Measurements from ENCODE around the gene CGRRF1.

Gene CGRRF1

GRCh38 chr14:54489318-54489683, 20.4 kb upstream of the CGRRF1 start:
- Histone ChIP-seq H3K27ac (ENCODE audit: insufficient read depth, low read length, poor library complexity, severe bottlenecking) (peak overlapping the region; percentile 81), H3K4me3 (ENCODE audit: insufficient read depth, low read depth, low read length, poor library complexity, severe bottlenecking) (peak overlapping the region; percentile 89), H3K27me3 (replicated peaks; ENCODE audit: control insufficient read depth, insufficient read depth, low read length, poor library complexity, severe bottlenecking) (no peaks in the 10 kb centered on the region), H3K36me3 (ENCODE audit: control insufficient read depth, insufficient read depth, low read length) (no peaks in the 10 kb centered on the region), H3K4me1 (ENCODE audit: control insufficient read depth, insufficient read depth, low read length, poor library complexity, severe bottlenecking) (peaks cover 11% of the 10 kb centered on the region), H3K9me3 (ENCODE audit: control insufficient read depth, low read length) (no peaks in the 10 kb centered on the region)
- no peak for DNase-seq

DNA sequence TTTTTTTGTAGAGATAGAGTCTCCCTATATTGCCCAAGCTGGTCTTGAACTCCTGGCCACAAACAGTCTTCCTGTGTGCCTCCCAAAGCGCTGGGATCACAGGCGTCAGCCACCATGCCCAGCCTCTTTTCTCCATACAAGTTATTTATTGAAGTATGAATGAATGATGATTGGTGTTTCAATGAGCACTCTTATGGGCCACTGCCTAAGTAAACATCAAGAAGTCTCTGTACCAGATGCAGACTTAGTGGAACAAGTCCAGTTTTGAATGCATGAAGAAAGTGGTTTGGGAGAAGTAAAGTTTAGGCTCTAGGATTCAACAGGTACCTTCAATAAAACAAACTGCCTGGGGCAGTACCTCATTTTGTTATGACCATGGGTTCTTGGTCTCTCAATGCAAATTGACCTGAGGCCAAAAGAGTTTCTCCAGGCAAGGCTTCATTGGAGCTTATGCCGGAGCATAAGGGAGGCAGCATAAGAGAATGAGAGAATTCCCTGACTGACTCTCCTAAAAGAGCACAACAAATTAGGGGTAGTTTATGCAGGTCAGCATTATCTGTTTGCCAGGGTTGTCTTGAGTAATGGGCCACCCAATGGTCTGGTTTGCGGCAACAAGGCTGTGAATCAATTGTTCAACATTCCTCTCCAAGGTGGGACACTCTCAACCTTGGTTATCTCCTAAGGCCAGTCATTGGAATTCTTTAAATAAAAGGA, 19.8 kb upstream of the CGRRF1 start:
- Histone ChIP-seq H3K36me3 (ENCODE audit: control insufficient read depth, insufficient read depth, low read length) (no peaks in the 10 kb centered on the region), H3K27ac (ENCODE audit: insufficient read depth, low read length, poor library complexity, severe bottlenecking) (peak overlapping the region; percentile 81), H3K4me3 (ENCODE audit: insufficient read depth, low read depth, low read length, poor library complexity, severe bottlenecking) (peak overlapping the region; percentile 89), H3K9me3 (ENCODE audit: control insufficient read depth, low read length) (no peaks in the 10 kb centered on the region), H3K27me3 (replicated peaks; ENCODE audit: control insufficient read depth, insufficient read depth, low read length, poor library complexity, severe bottlenecking) (no peaks in the 10 kb centered on the region), H3K4me1 (ENCODE audit: control insufficient read depth, insufficient read depth, low read length, poor library complexity, severe bottlenecking) (peaks cover 11% of the 10 kb centered on the region)
- no peak for DNase-seq

DNA sequence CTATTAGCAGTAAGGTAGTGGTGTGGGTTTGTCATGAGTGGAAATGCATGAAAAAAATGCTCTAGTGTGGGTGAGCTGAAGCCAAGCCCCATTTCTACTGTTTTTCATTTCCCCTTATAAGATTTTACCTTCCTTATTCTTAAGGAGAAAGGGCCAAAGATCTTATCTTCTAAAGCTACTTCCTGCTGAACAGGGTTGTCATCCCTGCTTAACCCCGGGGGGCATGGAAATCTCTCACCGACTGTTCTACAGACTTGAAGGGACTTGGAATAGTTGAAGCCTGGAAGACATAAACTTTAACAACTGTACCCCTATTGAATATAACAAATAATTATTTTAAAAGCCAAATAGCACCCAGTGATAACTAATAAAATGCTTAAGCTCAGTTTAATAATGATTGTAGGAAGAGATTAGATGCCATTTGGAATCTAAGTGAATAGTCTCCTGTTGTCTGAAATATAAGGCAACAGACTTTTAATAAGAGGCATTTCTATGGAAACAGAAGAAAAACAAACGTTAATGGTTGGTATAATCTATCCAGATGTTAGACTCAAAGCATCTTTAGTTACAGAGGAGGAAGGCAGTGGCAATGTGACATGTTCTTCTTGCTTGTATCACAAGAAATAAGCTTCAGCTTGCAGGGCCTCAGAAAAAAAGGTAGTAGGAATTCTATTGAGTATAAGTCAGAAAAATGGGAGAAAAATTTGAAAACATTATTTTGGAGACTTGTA, 19.1 kb upstream of the CGRRF1 start:
- Histone ChIP-seq H3K4me1 (ENCODE audit: control insufficient read depth, insufficient read depth, low read length, poor library complexity, severe bottlenecking) (peaks cover 11% of the 10 kb centered on the region), H3K27ac (ENCODE audit: insufficient read depth, low read length, poor library complexity, severe bottlenecking) (no peak overlapping the region), H3K4me3 (ENCODE audit: insufficient read depth, low read depth, low read length, poor library complexity, severe bottlenecking) (no peak overlapping the region), H3K36me3 (ENCODE audit: control insufficient read depth, insufficient read depth, low read length) (no peaks in the 10 kb centered on the region), H3K27me3 (replicated peaks; ENCODE audit: control insufficient read depth, insufficient read depth, low read length, poor library complexity, severe bottlenecking) (no peaks in the 10 kb centered on the region), H3K9me3 (ENCODE audit: control insufficient read depth, low read length) (no peaks in the 10 kb centered on the region)
- DNase-seq, result no peak

GRCh38 chr14:54493293-54493692, 16.4 kb upstream of the CGRRF1 start:
- Histone ChIP-seq H3K9me3 (ENCODE audit: control insufficient read depth, low read length) (no peaks in the 10 kb centered on the region), H3K27me3 (replicated peaks; ENCODE audit: control insufficient read depth, insufficient read depth, low read length, poor library complexity, severe bottlenecking) (no peaks in the 10 kb centered on the region), H3K4me1 (ENCODE audit: control insufficient read depth, insufficient read depth, low read length, poor library complexity, severe bottlenecking) (peaks cover 8% of the 10 kb centered on the region), H3K4me3 (ENCODE audit: insufficient read depth, low read depth, low read length, poor library complexity, severe bottlenecking) (no peak overlapping the region), H3K27ac (ENCODE audit: insufficient read depth, low read length, poor library complexity, severe bottlenecking) (no peak overlapping the region), H3K36me3 (ENCODE audit: control insufficient read depth, insufficient read depth, low read length) (no peaks in the 10 kb centered on the region)
- no peak for DNase-seq

DNA sequence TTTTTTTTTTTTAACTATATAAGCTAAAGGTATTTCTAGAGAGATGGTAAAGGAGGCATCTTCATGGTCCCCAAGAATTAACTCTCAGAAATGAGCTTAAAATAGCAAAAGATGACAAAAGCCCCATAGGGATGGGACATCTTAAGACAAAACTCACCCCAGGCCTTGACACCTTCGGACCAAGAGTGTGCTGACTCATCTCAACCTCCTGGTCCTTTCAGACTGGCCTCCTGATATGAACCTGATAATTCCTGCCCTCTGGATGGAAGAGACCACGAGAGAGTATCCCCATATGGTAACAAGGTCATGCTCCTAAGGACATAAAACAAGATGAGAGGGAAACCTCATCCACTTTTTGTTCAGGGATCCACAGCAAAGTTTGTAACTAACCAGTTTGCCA, 12.5 kb upstream of the CGRRF1 start:
- Histone ChIP-seq H3K27ac (ENCODE audit: insufficient read depth, low read length, poor library complexity, severe bottlenecking) (no peak overlapping the region), H3K9me3 (ENCODE audit: control insufficient read depth, low read length) (no peaks in the 10 kb centered on the region), H3K36me3 (ENCODE audit: control insufficient read depth, insufficient read depth, low read length) (no peaks in the 10 kb centered on the region), H3K4me3 (ENCODE audit: insufficient read depth, low read depth, low read length, poor library complexity, severe bottlenecking) (no peak overlapping the region), H3K4me1 (ENCODE audit: control insufficient read depth, insufficient read depth, low read length, poor library complexity, severe bottlenecking) (no peaks in the 10 kb centered on the region), H3K27me3 (replicated peaks; ENCODE audit: control insufficient read depth, insufficient read depth, low read length, poor library complexity, severe bottlenecking) (no peaks in the 10 kb centered on the region)
- DNase-seq, result no peak

GRCh38 chr14:54498095-54498531, 11.6 kb upstream of the CGRRF1 start:
- Histone ChIP-seq H3K27ac (ENCODE audit: insufficient read depth, low read length, poor library complexity, severe bottlenecking) (no peak overlapping the region), H3K4me1 (ENCODE audit: control insufficient read depth, insufficient read depth, low read length, poor library complexity, severe bottlenecking) (no peaks in the 10 kb centered on the region), H3K4me3 (ENCODE audit: insufficient read depth, low read depth, low read length, poor library complexity, severe bottlenecking) (no peak overlapping the region), H3K36me3 (ENCODE audit: control insufficient read depth, insufficient read depth, low read length) (no peaks in the 10 kb centered on the region), H3K9me3 (ENCODE audit: control insufficient read depth, low read length) (no peaks in the 10 kb centered on the region), H3K27me3 (replicated peaks; ENCODE audit: control insufficient read depth, insufficient read depth, low read length, poor library complexity, severe bottlenecking) (no peaks in the 10 kb centered on the region)
- DNase-seq, result no peak

DNA sequence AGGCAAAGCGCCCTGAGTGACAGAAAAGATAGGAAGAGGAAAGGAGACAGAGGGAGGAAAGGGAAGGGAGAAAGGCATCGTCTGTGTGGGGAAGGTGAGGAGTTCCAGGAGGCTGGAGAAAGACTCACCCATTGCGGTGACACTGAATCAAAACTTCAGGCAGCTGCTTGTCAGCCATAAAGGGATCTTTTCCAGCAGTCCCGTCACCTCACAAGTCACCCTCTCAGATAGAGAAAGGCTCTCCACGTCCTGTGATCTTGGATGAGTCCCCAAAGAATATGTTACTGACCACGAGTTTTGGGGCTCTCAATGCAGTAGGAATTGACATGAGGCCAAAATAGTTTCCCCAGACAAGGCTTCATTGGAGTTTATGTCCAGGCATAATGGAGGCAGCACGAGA, 11.1 kb upstream of the CGRRF1 start:
- Histone ChIP-seq H3K27me3 (replicated peaks; ENCODE audit: control insufficient read depth, insufficient read depth, low read length, poor library complexity, severe bottlenecking) (no peaks in the 10 kb centered on the region), H3K27ac (ENCODE audit: insufficient read depth, low read length, poor library complexity, severe bottlenecking) (no peak overlapping the region), H3K4me3 (ENCODE audit: insufficient read depth, low read depth, low read length, poor library complexity, severe bottlenecking) (no peak overlapping the region), H3K36me3 (ENCODE audit: control insufficient read depth, insufficient read depth, low read length) (no peaks in the 10 kb centered on the region), H3K4me1 (ENCODE audit: control insufficient read depth, insufficient read depth, low read length, poor library complexity, severe bottlenecking) (no peaks in the 10 kb centered on the region), H3K9me3 (ENCODE audit: control insufficient read depth, low read length) (no peaks in the 10 kb centered on the region)
- DNase-seq, result no peak

DNA sequence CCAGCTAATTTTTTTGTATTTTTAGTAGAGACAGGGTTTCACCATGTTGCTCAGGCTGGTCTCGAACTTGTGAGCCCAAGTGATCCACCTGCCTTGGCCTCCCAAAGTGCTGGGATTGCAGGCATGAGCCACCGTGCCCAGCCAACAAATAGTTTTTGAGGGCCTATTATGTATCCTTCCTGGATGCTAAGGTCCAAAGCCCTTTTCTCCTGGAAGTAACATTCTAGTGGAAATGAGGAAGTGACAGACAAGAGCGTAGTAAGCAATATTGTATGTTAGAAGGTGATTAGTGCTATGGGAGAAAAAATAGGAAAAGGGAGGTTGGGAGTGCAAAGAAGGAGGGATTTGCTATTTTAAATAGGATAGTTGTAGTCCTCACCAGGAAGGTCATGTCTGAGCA, 9.0 kb upstream of the CGRRF1 start:
- Histone ChIP-seq H3K36me3 (ENCODE audit: control insufficient read depth, insufficient read depth, low read length) (no peaks in the 10 kb centered on the region), H3K9me3 (ENCODE audit: control insufficient read depth, low read length) (no peaks in the 10 kb centered on the region), H3K4me1 (ENCODE audit: control insufficient read depth, insufficient read depth, low read length, poor library complexity, severe bottlenecking) (no peaks in the 10 kb centered on the region), H3K27ac (ENCODE audit: insufficient read depth, low read length, poor library complexity, severe bottlenecking) (no peak overlapping the region), H3K4me3 (ENCODE audit: insufficient read depth, low read depth, low read length, poor library complexity, severe bottlenecking) (no peak overlapping the region), H3K27me3 (replicated peaks; ENCODE audit: control insufficient read depth, insufficient read depth, low read length, poor library complexity, severe bottlenecking) (no peaks in the 10 kb centered on the region)
- DNase-seq, result no peak

DNA sequence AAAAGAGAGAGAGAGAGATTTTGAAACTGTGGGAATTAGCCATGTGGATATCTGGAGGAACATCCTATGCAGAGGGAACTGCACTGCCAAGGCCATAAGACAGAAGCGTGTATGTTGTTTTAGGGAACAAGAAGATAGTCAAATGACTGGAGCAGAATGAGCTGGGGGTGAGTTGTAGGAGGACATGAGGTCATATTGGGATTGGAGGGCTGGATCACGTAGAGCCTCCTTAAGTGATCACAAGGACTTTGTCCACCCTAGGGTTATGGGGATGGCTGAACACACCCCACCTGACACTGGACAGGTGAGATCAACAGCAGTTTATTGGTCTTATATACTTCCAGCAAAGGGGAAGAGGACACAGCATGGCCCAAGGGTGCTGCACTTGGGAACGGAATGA, 8.2 kb upstream of the CGRRF1 start:
- DNase-seq, result no peak
- Histone ChIP-seq H3K27ac (ENCODE audit: insufficient read depth, low read length, poor library complexity, severe bottlenecking) (no peak overlapping the region), H3K4me1 (ENCODE audit: control insufficient read depth, insufficient read depth, low read length, poor library complexity, severe bottlenecking) (no peaks in the 10 kb centered on the region), H3K4me3 (ENCODE audit: insufficient read depth, low read depth, low read length, poor library complexity, severe bottlenecking) (no peak overlapping the region), H3K27me3 (replicated peaks; ENCODE audit: control insufficient read depth, insufficient read depth, low read length, poor library complexity, severe bottlenecking) (no peaks in the 10 kb centered on the region), H3K36me3 (ENCODE audit: control insufficient read depth, insufficient read depth, low read length) (no peaks in the 10 kb centered on the region), H3K9me3 (ENCODE audit: control insufficient read depth, low read length) (no peaks in the 10 kb centered on the region)

DNA sequence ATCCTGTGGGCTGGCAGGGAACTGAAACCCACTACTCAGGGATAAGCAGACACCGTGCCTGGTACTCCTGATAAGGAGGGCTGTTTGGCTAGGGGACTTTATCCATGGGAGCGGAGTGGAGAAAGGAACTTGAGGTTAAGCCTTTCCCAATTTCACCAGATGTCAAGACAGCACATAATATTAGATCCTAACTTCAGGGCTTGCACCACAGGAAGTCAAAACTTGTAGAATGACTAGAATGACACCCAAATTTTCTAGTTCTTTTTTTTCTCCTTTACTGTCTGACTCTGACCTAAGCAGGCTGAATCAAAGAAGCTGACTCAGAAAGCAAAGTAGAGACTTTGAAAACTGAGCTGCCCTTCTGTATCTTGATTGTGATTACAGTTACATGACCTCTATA, 7.1 kb upstream of the CGRRF1 start:
- Histone ChIP-seq H3K27ac (ENCODE audit: insufficient read depth, low read length, poor library complexity, severe bottlenecking) (no peak overlapping the region), H3K36me3 (ENCODE audit: control insufficient read depth, insufficient read depth, low read length) (no peaks in the 10 kb centered on the region), H3K4me3 (ENCODE audit: insufficient read depth, low read depth, low read length, poor library complexity, severe bottlenecking) (no peak overlapping the region), H3K27me3 (replicated peaks; ENCODE audit: control insufficient read depth, insufficient read depth, low read length, poor library complexity, severe bottlenecking) (no peaks in the 10 kb centered on the region), H3K9me3 (ENCODE audit: control insufficient read depth, low read length) (no peaks in the 10 kb centered on the region), H3K4me1 (ENCODE audit: control insufficient read depth, insufficient read depth, low read length, poor library complexity, severe bottlenecking) (no peaks in the 10 kb centered on the region)
- no peak for DNase-seq

All from effector memory CD4-positive, alpha-beta T cell (primary cell).